ENCODE data around the gene PBX2. TPM values are rescaled to one million over a fixed set of nuclear protein-coding genes. Genes with fewer than 3 reads are reported as not detected.

Gene PBX2
- total and polyA plus RNA-seq, 9 donors: 39.3 to 110 (median 90.7) TPM

DNA sequence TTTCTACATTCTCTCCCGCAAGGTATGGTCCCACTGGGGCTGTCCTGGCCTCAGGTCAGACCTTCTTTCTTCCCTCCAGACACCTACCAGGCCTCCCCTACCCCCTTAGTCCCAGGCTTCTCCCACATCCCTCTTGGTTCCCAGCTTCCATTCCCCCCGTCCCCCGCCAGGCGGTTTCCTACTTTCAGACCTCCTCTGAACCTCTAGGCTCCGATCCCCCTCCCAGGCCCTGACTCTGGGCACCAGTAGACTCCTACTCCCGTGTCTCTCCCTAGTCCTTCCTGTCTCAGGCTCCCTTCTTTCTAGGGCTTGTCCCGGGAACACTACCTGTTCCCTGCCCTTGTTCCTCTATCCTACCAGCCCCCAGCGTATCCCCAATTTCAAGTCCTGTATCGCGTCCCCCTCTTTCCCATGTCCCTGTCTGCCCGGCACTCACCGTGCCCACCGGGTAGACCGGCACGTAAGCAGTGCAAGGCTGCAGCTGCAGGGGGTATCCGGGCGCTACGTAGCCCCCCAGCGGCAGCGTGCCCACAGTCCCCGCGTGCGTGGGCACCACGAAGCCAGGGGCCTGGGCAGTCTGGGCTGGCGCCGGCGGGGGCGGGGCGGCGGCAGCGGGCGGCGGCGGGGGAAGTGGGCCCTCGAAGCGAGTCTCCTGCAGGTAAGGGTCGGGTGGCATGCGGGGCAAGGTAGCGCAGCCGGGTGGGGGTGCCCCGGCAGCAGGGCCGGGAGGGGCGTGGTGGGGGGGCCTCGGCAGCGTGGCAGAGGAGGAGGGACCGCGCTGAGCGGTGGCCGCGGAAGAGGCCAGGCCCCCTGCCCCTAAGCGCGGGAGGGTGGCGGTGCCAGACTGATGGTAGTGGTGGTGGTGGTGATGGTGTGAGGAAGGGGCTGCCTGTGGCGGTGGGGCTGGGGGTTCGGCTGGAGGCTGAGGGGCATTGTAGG lies 39.8 kb downstream of the PBX2 start:
- Histone ChIP-seq H3K9me3 (no peaks in the 10 kb centered on the region), H3K27me3 (no peaks in the 10 kb centered on the region), H3K36me3 (no peaks in the 10 kb centered on the region), H3K27ac (peak overlapping the region; percentile 90 to 94), H3K4me1 (ENCODE audit: insufficient read depth) (peaks cover 5% of the 10 kb centered on the region), H3K4me3 (peak overlapping the region; percentile 51)
- DNase-seq: peak in 2 of 5 donors; percentile 59
- TF ChIP-seq EP300 (IDR thresholded peaks at IDR 0.05): no peak
- TF ChIP-seq, protein P1, sequence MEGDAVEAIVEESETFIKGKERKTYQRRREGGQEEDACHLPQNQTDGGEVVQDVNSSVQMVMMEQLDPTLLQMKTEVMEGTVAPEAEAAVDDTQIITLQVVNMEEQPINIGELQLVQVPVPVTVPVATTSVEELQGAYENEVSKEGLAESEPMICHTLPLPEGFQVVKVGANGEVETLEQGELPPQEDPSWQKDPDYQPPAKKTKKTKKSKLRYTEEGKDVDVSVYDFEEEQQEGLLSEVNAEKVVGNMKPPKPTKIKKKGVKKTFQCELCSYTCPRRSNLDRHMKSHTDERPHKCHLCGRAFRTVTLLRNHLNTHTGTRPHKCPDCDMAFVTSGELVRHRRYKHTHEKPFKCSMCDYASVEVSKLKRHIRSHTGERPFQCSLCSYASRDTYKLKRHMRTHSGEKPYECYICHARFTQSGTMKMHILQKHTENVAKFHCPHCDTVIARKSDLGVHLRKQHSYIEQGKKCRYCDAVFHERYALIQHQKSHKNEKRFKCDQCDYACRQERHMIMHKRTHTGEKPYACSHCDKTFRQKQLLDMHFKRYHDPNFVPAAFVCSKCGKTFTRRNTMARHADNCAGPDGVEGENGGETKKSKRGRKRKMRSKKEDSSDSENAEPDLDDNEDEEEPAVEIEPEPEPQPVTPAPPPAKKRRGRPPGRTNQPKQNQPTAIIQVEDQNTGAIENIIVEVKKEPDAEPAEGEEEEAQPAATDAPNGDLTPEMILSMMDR (IDR thresholded peaks at IDR 0.05): no peak
- TF ChIP-seq POLR2A (IDR thresholded peaks at IDR 0.05): no peak
- intact Hi-C loops (cut with DNase I): loop anchor here in 1 of 4 donors (10.0 kb wide), 1 partner anchor 65 kb away; no protein-coding TSS in a partner anchor
- 10 to 23% (median 17%) methylated on average over 44 to 55 of the region's 55 CpGs for WGBS, 3 donors

DNA sequence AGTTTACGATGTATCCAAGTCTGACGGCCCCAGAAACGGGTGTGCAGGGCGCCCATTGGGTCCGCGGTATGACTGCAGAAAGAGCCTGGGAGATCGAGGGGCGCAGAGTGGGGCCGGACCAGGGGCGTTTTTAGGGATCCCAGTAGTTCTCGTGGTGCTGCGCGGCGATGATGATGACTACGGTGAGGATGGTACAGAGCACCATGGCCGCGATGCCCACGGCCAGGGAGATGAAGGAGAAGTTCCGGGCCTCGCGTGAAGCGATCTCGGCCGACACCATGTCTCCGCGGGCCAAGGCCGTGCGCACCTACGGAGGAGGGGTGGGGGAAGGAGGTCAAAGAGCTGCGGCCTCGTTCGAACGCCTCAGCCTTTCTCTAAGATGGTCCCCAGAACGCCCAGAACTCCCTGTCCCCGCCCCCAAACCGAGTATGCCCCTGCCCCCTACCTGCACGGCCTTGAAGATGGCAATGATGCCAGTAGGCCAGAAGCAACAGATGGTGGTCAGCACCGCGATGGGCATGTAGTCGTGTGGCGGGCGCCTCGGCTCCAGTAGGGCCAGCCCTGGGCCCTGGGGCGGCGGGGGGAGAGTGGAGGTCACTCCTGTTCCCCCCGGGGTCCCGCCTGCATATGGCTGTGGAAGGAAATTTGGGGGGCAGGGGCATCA lies 40.8 kb downstream of the PBX2 start:
- no peak for DNase-seq
- no peak overlapping the region for H3K4me3 ChIP-seq

DNA sequence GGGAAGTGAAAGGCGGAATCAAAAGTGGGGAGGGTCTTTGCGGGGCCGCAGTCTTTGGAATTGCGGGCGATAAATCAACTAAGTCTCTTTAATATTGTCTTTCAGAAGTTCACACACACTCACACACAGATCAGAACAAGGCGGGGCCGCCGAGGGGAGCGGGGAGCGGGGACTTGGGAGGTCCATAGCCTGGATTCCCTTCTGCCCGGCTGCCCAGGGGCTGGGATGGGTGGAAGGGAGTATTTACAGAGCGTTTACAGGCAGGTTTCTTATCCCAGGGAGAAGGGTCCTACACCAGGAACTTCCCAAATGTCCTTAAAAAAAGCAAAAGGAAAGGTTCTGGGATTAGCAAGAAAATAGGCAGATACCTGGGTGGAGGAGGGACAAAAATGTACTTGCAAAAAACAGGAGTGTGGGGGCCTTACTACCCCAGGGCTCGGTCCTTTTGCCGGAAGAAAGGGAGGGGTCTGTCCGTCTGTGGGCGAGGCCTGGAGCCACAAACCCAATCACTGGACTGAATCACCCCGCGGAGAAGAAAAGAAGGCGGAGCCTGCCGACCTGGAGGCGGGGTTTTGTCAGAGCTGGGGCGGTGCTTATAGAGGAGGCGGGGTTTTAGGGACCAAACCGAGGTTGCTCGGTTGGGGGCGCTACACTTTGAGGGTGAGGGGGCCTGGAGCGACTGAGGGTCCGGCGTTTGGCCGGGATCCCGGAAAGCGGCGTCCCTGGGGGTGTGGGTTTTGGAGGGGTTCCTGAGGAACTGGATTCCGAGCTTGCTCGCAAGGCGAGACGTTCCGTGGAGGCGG lies 41.5 kb downstream of the PBX2 start:
- Histone ChIP-seq H3K36me3 (no peaks in the 10 kb centered on the region), H3K9me3 (no peaks in the 10 kb centered on the region), H3K4me3 (no peak overlapping the region), H3K27me3 (no peaks in the 10 kb centered on the region), H3K27ac (no peak overlapping the region), H3K4me1 (ENCODE audit: insufficient read depth) (peaks cover 3% of the 10 kb centered on the region)
- intact Hi-C loops (cut with DNase I): no loop called here
- no peak for TF ChIP-seq POLR2A (IDR thresholded peaks at IDR 0.05)
- peak in 4 of 5 donors; percentile 61 to 73 (median 64) for DNase-seq
- WGBS, 3 donors: 67 to 73% (median 71%) methylated on average over 39 of the region's 39 CpGs

More for the DNA sequence above, 40.8 kb downstream of the PBX2 start:
- 80 to 85% (median 85%) methylated on average over 38 to 47 of the region's 47 CpGs for WGBS, 3 donors
- Histone ChIP-seq H3K9me3 (no peaks in the 10 kb centered on the region), H3K36me3 (no peaks in the 10 kb centered on the region), H3K27ac (peak overlapping the region in 1 of 2 donors; percentile 90), H3K4me1 (ENCODE audit: insufficient read depth) (peaks cover 3% of the 10 kb centered on the region), H3K27me3 (no peaks in the 10 kb centered on the region)
- no peak for TF ChIP-seq POLR2A (IDR thresholded peaks at IDR 0.05)
- no peak for TF ChIP-seq EP300 (IDR thresholded peaks at IDR 0.05)
- TF ChIP-seq, protein P1 (IDR thresholded peaks at IDR 0.05): no peak
- intact Hi-C loops (cut with DNase I): no loop called here

DNA sequence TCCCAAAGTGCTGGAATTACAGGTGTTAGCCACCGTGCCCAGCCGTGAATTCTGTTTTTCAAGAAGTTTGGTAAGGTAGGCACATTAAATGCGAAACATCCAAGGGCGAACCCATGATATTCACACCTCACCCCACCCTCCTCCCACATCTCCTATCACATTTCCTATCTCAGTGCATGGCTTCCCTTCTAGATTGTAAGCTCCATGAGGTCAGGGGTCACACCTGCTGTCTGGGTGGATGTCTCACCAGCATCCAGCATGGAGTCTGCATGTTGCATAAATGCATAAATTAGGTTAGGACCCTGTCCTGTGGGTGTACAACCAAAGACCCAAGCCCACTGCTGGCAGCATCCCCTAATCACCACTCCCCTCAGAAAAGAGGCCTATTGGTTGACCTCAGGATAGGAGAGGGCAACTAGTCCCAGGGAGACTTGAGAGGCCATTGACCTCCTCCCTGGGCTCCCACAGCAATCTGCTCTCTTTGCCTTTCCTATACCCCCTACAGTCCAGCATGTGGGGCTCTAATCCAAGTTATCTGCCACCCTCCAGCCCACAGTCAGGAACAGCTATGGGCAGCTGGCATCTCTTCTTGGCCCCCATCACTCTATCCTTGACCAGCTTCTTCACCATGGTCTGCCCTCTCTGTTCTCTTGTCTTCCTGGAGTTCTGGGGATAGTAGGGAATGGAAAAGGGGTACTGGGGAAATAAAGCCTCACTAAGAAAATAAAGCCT lies 42.4 kb downstream of the PBX2 start:
- TF ChIP-seq, protein P1 (IDR thresholded peaks at IDR 0.05): no peak
- TF ChIP-seq EP300 (IDR thresholded peaks at IDR 0.05) (no peak), POLR2A (IDR thresholded peaks at IDR 0.05) (no peak)
- H3K4me3 ChIP-seq: no peak overlapping the region
- H3K27me3 ChIP-seq: no peaks in the 10 kb centered on the region
- no peak overlapping the region for H3K27ac ChIP-seq
- intact Hi-C loops (cut with DNase I): no loop called here
- H3K9me3 ChIP-seq: no peaks in the 10 kb centered on the region
- peaks cover 3% of the 10 kb centered on the region for H3K4me1 ChIP-seq (ENCODE audit: insufficient read depth)
- DNase-seq: no peak
- WGBS, 3 donors: 85 to 94% (median 89%) methylated on average over 4 of the region's 4 CpGs
- H3K36me3 ChIP-seq: no peaks in the 10 kb centered on the region

Data from ovary (tissue), 9 donors.